Neuronal stem cell (in vitro differentiated cells): Measurements from ENCODE around the gene C2orf92.
A peak's percentile ranks its signal among the peaks of the same experiment; 100 is the strongest.

Experiments used
- DNase-seq: peaks from one replicate; pipeline ENCODE4 v3.0.0-alpha.2; 2013; ENCODE audit warnings: low spot score
- H2AFZ ChIP-seq: one replicate; pipeline ENCODE4 v1.6.1; 2013; ENCODE audit warnings: mild to moderate bottlenecking, low read length, inconsistent platforms
- H2AK5ac ChIP-seq: 2 replicates; pipeline ENCODE4 v1.6.1; 2013; ENCODE audit warnings: low read depth, mild to moderate bottlenecking, inconsistent platforms, low read length, moderate library complexity, mixed read lengths
- H2BK120ac ChIP-seq: 2 replicates; pipeline ENCODE4 v1.6.1; 2013; ENCODE audit warnings: low read depth, mild to moderate bottlenecking, inconsistent platforms, low read length, moderate library complexity, mixed read lengths
- H2BK12ac ChIP-seq: one replicate; pipeline ENCODE4 v1.6.1; 2013; ENCODE audit warnings: low read length, inconsistent platforms
- H2BK15ac ChIP-seq: 2 replicates; pipeline ENCODE4 v1.6.1; 2013; ENCODE audit warnings: mild to moderate bottlenecking, low read length, inconsistent platforms, mixed read lengths
- H2BK5ac ChIP-seq: one replicate; pipeline ENCODE4 v1.6.1; 2013; ENCODE audit warnings: inconsistent platforms, mild to moderate bottlenecking, low read length, moderate library complexity
- H3K14ac ChIP-seq: one replicate; pipeline ENCODE4 v1.6.1; 2013; ENCODE audit warnings: low read length, inconsistent platforms
- H3K18ac ChIP-seq: 2 replicates; pipeline ENCODE4 v1.6.1; 2013; ENCODE audit warnings: low read length, inconsistent platforms
- H3K23ac ChIP-seq: 2 replicates; pipeline ENCODE4 v1.6.1; 2013; ENCODE audit warnings: low read depth, mild to moderate bottlenecking, mixed read lengths, low read length, inconsistent platforms; ENCODE audit not compliant: poor library complexity
- H3K27ac ChIP-seq: replicated peaks from 3 replicates; pipeline ENCODE4 v1.5.1; 2013; ENCODE audit warnings: low read length, inconsistent platforms
- H3K27me3 ChIP-seq, 3 experiments: 2 replicates each; pipeline ENCODE4 v1.6.1; 2013; ENCODE audit warnings: low read length in 3 of 3, mild to moderate bottlenecking in 2 of 3, inconsistent platforms in 1 of 3, low read depth in 1 of 3, mixed read lengths in 1 of 3, moderate library complexity in 1 of 3; ENCODE audit not compliant: control insufficient read depth in 3 of 3, insufficient read depth in 3 of 3
- H3K36me3 ChIP-seq, 2 donors: replicated peaks in 1 of 2; 2 replicates each; pipeline ENCODE4 v1.6.1; 2013; ENCODE audit warnings: low read length in 2 of 2; ENCODE audit not compliant: control insufficient read depth in 2 of 2, insufficient read depth in 2 of 2
- H3K4ac ChIP-seq: 2 replicates; pipeline ENCODE4 v1.6.1; 2013; ENCODE audit warnings: inconsistent platforms, mild to moderate bottlenecking, low read length, moderate library complexity
- H3K4me1 ChIP-seq, 2 donors: 1 replicate in 1 of 2; 2 replicates in 1 of 2; pipeline ENCODE4 v1.6.1; 2013; ENCODE audit warnings: low read length in 2 of 2, low read depth in 1 of 2; ENCODE audit not compliant: control insufficient read depth in 2 of 2, insufficient read depth in 1 of 2
- H3K4me2 ChIP-seq: one replicate; pipeline ENCODE4 v1.6.1; 2013; ENCODE audit warnings: mild to moderate bottlenecking, low read length, inconsistent platforms; ENCODE audit not compliant: insufficient read depth, poor library complexity, severe bottlenecking
- H3K4me3 ChIP-seq, 2 donors: 2 replicates each; pipeline ENCODE4 v1.5.1; 2013; ENCODE audit warnings: low read length in 2 of 2, mild to moderate bottlenecking in 2 of 2, inconsistent platforms in 1 of 2, moderate library complexity in 1 of 2
- H3K79me1 ChIP-seq: one replicate; pipeline ENCODE4 v1.6.1; 2013; ENCODE audit warnings: low read depth, mild to moderate bottlenecking, inconsistent platforms, low read length, moderate library complexity
- H3K9ac ChIP-seq: one replicate; pipeline ENCODE4 v1.6.1; 2013; ENCODE audit warnings: mild to moderate bottlenecking, low read depth, low read length, inconsistent platforms; ENCODE audit not compliant: poor library complexity
- H3K9me3 ChIP-seq, 2 donors: replicated peaks in 1 of 2; 2 replicates each; pipeline versions ENCODE3 to v1.6.1; 2013; ENCODE audit warnings: low read length in 2 of 2, mild to moderate bottlenecking in 2 of 2, inconsistent platforms in 1 of 2, low read depth in 1 of 2, mixed read lengths in 1 of 2, moderate library complexity in 1 of 2; ENCODE audit not compliant: control insufficient read depth in 2 of 2, insufficient read depth in 1 of 2
- H4K8ac ChIP-seq: one replicate; pipeline ENCODE4 v1.6.1; 2013; ENCODE audit warnings: low read depth, mild to moderate bottlenecking, inconsistent platforms, low read length, moderate library complexity
- H4K91ac ChIP-seq: one replicate; pipeline ENCODE4 v1.6.1; 2013; ENCODE audit warnings: low read length, low read depth, mild to moderate bottlenecking, inconsistent platforms; ENCODE audit not compliant: poor library complexity
- WGBS, 2 donors: extraction: QIAGEN DNeasy Blood & Tissue Kit; methylation state at CpG; one replicate each; pipeline ENCODE4 v1.1.7; 2013; ENCODE audit warnings: missing lambda C conversion rate in 2 of 2, mixed read lengths in 1 of 2; ENCODE audit not compliant: insufficient read length in 2 of 2, insufficient replicate concordance in 1 of 2; ENCODE audit errors: extremely low coverage in 2 of 2; 5-methylcytosine and 5-hydroxymethylcytosine counted together

C2orf92 gene

GRCh38 chr2:97724073-97724410, 54.5 kb downstream of the C2orf92 start:
- no peak overlapping the region for H3K4ac ChIP-seq
- no peak overlapping the region for H2BK120ac ChIP-seq
- peak overlapping the region in 1 of 2 donors; percentile 47 for H3K4me3 ChIP-seq
- no peak for DNase-seq
- no peak overlapping the region for H3K9ac ChIP-seq
- H4K8ac ChIP-seq = no peak overlapping the region
- H2BK12ac ChIP-seq = no peak overlapping the region
- no peaks in the 10 kb centered on the region for H3K4me1 ChIP-seq
- no peaks in the 10 kb centered on the region for H3K27me3 ChIP-seq
- peaks cover 0 to 2% of the 10 kb centered on the region in 2 donors for H3K9me3 ChIP-seq
- H3K79me1 ChIP-seq = no peaks in the 10 kb centered on the region
- H2BK15ac ChIP-seq = peak overlapping the region; percentile 46
- peak overlapping the region; percentile 93 for H3K23ac ChIP-seq
- no peak overlapping the region for H2BK5ac ChIP-seq
- H4K91ac ChIP-seq = no peak overlapping the region
- WGBS, 2 donors = no CpG with 5 or more reads among the region's 41 CpGs
- H2AFZ ChIP-seq = no peak overlapping the region
- H3K36me3 ChIP-seq = no peaks in the 10 kb centered on the region
- peak overlapping the region; percentile 85 for H2AK5ac ChIP-seq
- H3K27ac ChIP-seq = no peak overlapping the region
- H3K14ac ChIP-seq = no peak overlapping the region
- H3K18ac ChIP-seq = no peak overlapping the region
- H3K4me2 ChIP-seq = no peak overlapping the region

GRCh38 chr2:97724501-97724900, 55.0 kb downstream of the C2orf92 start:
- no peak overlapping the region for H4K91ac ChIP-seq
- WGBS, 2 donors = no CpG with 5 or more reads among the region's 17 CpGs
- no peak overlapping the region for H3K4me3 ChIP-seq
- no peak overlapping the region for H2BK5ac ChIP-seq
- H3K79me1 ChIP-seq = no peaks in the 10 kb centered on the region
- DNase-seq = no peak
- no peak overlapping the region for H3K4me2 ChIP-seq
- H3K27ac ChIP-seq = no peak overlapping the region
- H3K27me3 ChIP-seq = no peaks in the 10 kb centered on the region
- H2BK120ac ChIP-seq = no peak overlapping the region
- no peak overlapping the region for H3K4ac ChIP-seq
- no peaks in the 10 kb centered on the region for H3K4me1 ChIP-seq
- peaks cover 0 to 2% of the 10 kb centered on the region in 2 donors for H3K9me3 ChIP-seq
- no peak overlapping the region for H2AFZ ChIP-seq
- H3K18ac ChIP-seq = no peak overlapping the region
- no peak overlapping the region for H3K9ac ChIP-seq
- no peaks in the 10 kb centered on the region for H3K36me3 ChIP-seq
- H4K8ac ChIP-seq = peak overlapping the region; percentile 26
- H3K23ac ChIP-seq = peak overlapping the region; percentile 47
- no peak overlapping the region for H2BK12ac ChIP-seq
- H3K14ac ChIP-seq = peak overlapping the region; percentile 6
- peak overlapping the region; percentile 40 for H2AK5ac ChIP-seq
- no peak overlapping the region for H2BK15ac ChIP-seq

- Histone ChIP-seq H3K36me3 (no peaks in the 10 kb centered on the region), H3K79me1 (no peaks in the 10 kb centered on the region), H3K14ac (peak overlapping the region; percentile 27), H2BK120ac (no peak overlapping the region), H3K18ac (peak overlapping the region; percentile 66), H2BK12ac (no peak overlapping the region), H3K27ac (no peak overlapping the region), H2BK5ac (no peak overlapping the region), H2AFZ (no peak overlapping the region), H2AK5ac (no peak overlapping the region), H3K9ac (no peak overlapping the region), H3K4me2 (no peak overlapping the region), H3K4me3 (no peak overlapping the region), H4K91ac (no peak overlapping the region), H3K27me3 (no peaks in the 10 kb centered on the region), H4K8ac (peak overlapping the region; percentile 26), H3K23ac (peak overlapping the region; percentile 92), H3K9me3 (peaks cover 0 to 2% of the 10 kb centered on the region in 2 donors), H3K4ac (no peak overlapping the region), H2BK15ac (no peak overlapping the region), H3K4me1 (no peaks in the 10 kb centered on the region)
- DNase-seq = no peak
- WGBS, 2 donors = no CpG with 5 or more reads among the region's 31 CpGs
These were observed 55.6 kb downstream of the C2orf92 start for GRCh38 chr2:97724946-97725688.

GRCh38 chr2:97726261-97727064, 57.0 kb downstream of the C2orf92 start:
- Histone ChIP-seq H3K9me3 (peaks cover 0 to 3% of the 10 kb centered on the region in 2 donors), H3K27me3 (no peaks in the 10 kb centered on the region), H4K91ac (no peak overlapping the region), H3K4me1 (no peaks in the 10 kb centered on the region), H3K23ac (no peak overlapping the region), H3K18ac (no peak overlapping the region), H4K8ac (no peak overlapping the region), H2AK5ac (no peak overlapping the region), H2BK5ac (no peak overlapping the region), H3K4ac (no peak overlapping the region), H2AFZ (no peak overlapping the region), H3K14ac (no peak overlapping the region), H3K27ac (no peak overlapping the region), H3K36me3 (no peaks in the 10 kb centered on the region), H2BK120ac (no peak overlapping the region), H3K4me2 (no peak overlapping the region), H3K9ac (no peak overlapping the region), H2BK12ac (no peak overlapping the region), H2BK15ac (no peak overlapping the region), H3K79me1 (no peaks in the 10 kb centered on the region), H3K4me3 (no peak overlapping the region)
- DNase-seq = no peak
- WGBS, 2 donors = no CpG with 5 or more reads among the region's 4 CpGs
